HEK293 (cell line): ENCODE data around the gene ZNF738.
A peak's percentile ranks its signal among the peaks of the same experiment; 100 is the strongest.

ENCODE experiments used
- KLF8 ChIP-seq: fragments of 450-650 bp; formaldehyde crosslinking; IDR thresholded peaks from 2 replicates; pipeline ENCODE4 v1.5.1; 2016; ENCODE audit warnings: missing biosample characterization, missing genetic modification characterization
- ZBTB20 ChIP-seq: fragments of 450-650 bp; formaldehyde crosslinking; IDR thresholded peaks from 2 replicates; pipeline ENCODE4 v1.5.1; 2016; ENCODE audit warnings: missing biosample characterization, missing genetic modification characterization
- ZFP37 ChIP-seq: fragments of 450-650 bp; formaldehyde crosslinking; IDR thresholded peaks from 2 replicates; pipeline ENCODE4 v1.5.1; 2016; ENCODE audit warnings: missing biosample characterization, missing genetic modification characterization
- ZFP41 ChIP-seq: fragments of 450-650 bp; formaldehyde crosslinking; IDR thresholded peaks from 2 replicates; pipeline ENCODE4 v1.5.1; 2016; ENCODE audit warnings: missing biosample characterization, missing genetic modification characterization, borderline replicate concordance
- ZNF10 ChIP-seq: fragments of 450-650 bp; formaldehyde crosslinking; IDR thresholded peaks from 2 replicates; pipeline ENCODE4 v1.5.1; 2017; ENCODE audit warnings: missing biosample characterization, missing genetic modification characterization
- ZNF112 ChIP-seq: fragments of 450-650 bp; formaldehyde crosslinking; IDR thresholded peaks from 2 replicates; pipeline ENCODE4 v1.5.0; 2017; ENCODE audit warnings: missing biosample characterization, missing genetic modification characterization
- ZNF549 ChIP-seq: fragments of 450-650 bp; IDR thresholded peaks from 2 replicates; pipeline ENCODE4 v1.5.1; 2018; ENCODE audit warnings: missing biosample characterization, missing genetic modification characterization, mild to moderate bottlenecking, inconsistent platforms, moderate library complexity
- ZNF610 ChIP-seq: fragments of 450-650 bp; formaldehyde crosslinking; IDR thresholded peaks from 2 replicates; pipeline ENCODE4 v1.5.1; 2016; ENCODE audit warnings: missing biosample characterization, missing genetic modification characterization, borderline replicate concordance
- ZNF621 ChIP-seq: fragments of 450-650 bp; formaldehyde crosslinking; IDR thresholded peaks from 2 replicates; pipeline ENCODE4 v1.5.1; 2017; ENCODE audit warnings: missing biosample characterization, missing genetic modification characterization
- ZNF777 ChIP-seq: fragments of 450-650 bp; formaldehyde crosslinking; IDR thresholded peaks from 2 replicates; pipeline ENCODE4 v1.5.1; 2017; ENCODE audit warnings: missing biosample characterization, missing genetic modification characterization, borderline replicate concordance
- TF ChIP-seq, protein P1 (sequence below): fragments of 450-650 bp; formaldehyde crosslinking; IDR thresholded peaks from 2 replicates; pipeline ENCODE4 v1.5.1; 2016; ENCODE audit warnings: missing biosample characterization, missing genetic modification characterization
- TF ChIP-seq, protein P2 (sequence below): fragments of 450-650 bp; formaldehyde crosslinking; conservative IDR thresholded peaks from 2 replicates; pipeline ENCODE4 v1.5.1; 2016; ENCODE audit warnings: low read depth, missing biosample characterization, missing genetic modification characterization
- TF ChIP-seq, protein P3 (sequence below): sonication (generic); formaldehyde crosslinking; IDR thresholded peaks from 2 replicates; pipeline ENCODE4 v1.8.1; 2022; ENCODE audit warnings: mild to moderate bottlenecking, moderate library complexity, missing genetic modification reagents
- TF ChIP-seq, protein P4 (sequence below): fragments of 450-650 bp; formaldehyde crosslinking; IDR thresholded peaks from 2 replicates; pipeline ENCODE4 v1.5.1; 2017; ENCODE audit warnings: missing biosample characterization, missing genetic modification characterization
- TF ChIP-seq, protein P5 (sequence below): fragments of 450-650 bp; formaldehyde crosslinking; IDR thresholded peaks from 2 replicates; pipeline ENCODE4 v1.5.1; 2016; ENCODE audit warnings: missing biosample characterization, missing genetic modification characterization
- TF ChIP-seq, protein P6 (sequence below): fragments of 450-650 bp; formaldehyde crosslinking; IDR thresholded peaks from 2 replicates; pipeline ENCODE4 v1.5.1; 2016; ENCODE audit warnings: missing biosample characterization, missing genetic modification characterization

The ZNF738 gene

DNA sequence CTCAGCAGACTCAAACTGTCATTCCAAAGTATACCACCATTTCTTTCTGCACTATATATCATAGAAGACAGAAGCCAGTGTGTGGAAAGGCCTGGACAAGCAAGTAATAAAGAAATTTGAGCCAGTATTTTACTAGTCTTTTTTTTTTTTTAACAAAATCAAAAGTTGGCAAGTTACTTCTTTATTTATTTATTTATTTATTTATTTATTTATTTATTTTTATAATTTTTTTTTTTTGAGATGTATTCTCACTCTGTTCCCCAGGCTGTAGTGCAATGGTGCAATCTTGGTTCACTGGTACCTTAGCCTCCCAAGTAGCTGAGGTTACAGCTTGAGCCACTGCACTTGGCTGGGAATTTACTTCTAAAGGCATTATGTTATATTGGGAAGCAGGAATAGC, 63.4 kb downstream of the ZNF738 start (continued):
- TF ChIP-seq ZNF610 (tag by site-specific recombination), result no peak
- no peak for TF ChIP-seq ZNF112 (tag by site-specific recombination)
- TF ChIP-seq, protein P1, sequence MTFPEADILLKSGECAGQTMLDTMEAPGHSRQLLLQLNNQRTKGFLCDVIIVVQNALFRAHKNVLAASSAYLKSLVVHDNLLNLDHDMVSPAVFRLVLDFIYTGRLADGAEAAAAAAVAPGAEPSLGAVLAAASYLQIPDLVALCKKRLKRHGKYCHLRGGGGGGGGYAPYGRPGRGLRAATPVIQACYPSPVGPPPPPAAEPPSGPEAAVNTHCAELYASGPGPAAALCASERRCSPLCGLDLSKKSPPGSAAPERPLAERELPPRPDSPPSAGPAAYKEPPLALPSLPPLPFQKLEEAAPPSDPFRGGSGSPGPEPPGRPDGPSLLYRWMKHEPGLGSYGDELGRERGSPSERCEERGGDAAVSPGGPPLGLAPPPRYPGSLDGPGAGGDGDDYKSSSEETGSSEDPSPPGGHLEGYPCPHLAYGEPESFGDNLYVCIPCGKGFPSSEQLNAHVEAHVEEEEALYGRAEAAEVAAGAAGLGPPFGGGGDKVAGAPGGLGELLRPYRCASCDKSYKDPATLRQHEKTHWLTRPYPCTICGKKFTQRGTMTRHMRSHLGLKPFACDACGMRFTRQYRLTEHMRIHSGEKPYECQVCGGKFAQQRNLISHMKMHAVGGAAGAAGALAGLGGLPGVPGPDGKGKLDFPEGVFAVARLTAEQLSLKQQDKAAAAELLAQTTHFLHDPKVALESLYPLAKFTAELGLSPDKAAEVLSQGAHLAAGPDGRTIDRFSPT (tag by site-specific recombination), result no peak
- no peak for TF ChIP-seq KLF8 (tag by site-specific recombination)
- TF ChIP-seq ZNF621 (tag by site-specific recombination), result no peak
- no peak for TF ChIP-seq ZFP41 (tag by site-specific recombination)
- TF ChIP-seq ZBTB20 (tag by site-specific recombination), result no peak
- TF ChIP-seq, protein P2, sequence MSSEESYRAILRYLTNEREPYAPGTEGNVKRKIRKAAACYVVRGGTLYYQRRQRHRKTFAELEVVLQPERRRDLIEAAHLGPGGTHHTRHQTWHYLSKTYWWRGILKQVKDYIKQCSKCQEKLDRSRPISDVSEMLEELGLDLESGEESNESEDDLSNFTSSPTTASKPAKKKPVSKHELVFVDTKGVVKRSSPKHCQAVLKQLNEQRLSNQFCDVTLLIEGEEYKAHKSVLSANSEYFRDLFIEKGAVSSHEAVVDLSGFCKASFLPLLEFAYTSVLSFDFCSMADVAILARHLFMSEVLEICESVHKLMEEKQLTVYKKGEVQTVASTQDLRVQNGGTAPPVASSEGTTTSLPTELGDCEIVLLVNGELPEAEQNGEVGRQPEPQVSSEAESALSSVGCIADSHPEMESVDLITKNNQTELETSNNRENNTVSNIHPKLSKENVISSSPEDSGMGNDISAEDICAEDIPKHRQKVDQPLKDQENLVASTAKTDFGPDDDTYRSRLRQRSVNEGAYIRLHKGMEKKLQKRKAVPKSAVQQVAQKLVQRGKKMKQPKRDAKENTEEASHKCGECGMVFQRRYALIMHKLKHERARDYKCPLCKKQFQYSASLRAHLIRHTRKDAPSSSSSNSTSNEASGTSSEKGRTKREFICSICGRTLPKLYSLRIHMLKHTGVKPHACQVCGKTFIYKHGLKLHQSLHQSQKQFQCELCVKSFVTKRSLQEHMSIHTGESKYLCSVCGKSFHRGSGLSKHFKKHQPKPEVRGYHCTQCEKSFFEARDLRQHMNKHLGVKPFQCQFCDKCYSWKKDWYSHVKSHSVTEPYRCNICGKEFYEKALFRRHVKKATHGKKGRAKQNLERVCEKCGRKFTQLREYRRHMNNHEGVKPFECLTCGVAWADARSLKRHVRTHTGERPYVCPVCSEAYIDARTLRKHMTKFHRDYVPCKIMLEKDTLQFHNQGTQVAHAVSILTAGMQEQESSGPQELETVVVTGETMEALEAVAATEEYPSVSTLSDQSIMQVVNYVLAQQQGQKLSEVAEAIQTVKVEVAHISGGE (tag by site-specific recombination), result peak; percentile 50
- TF ChIP-seq ZNF777 (tag by site-specific recombination), result no peak
- TF ChIP-seq, protein P3, sequence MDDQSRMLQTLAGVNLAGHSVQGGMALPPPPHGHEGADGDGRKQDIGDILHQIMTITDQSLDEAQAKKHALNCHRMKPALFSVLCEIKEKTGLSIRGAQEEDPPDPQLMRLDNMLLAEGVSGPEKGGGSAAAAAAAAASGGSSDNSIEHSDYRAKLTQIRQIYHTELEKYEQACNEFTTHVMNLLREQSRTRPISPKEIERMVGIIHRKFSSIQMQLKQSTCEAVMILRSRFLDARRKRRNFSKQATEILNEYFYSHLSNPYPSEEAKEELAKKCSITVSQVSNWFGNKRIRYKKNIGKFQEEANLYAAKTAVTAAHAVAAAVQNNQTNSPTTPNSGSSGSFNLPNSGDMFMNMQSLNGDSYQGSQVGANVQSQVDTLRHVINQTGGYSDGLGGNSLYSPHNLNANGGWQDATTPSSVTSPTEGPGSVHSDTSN (CRISPR knock-in tag), result no peak
- no peak for TF ChIP-seq ZFP37 (tag by site-specific recombination)
- TF ChIP-seq, protein P4, sequence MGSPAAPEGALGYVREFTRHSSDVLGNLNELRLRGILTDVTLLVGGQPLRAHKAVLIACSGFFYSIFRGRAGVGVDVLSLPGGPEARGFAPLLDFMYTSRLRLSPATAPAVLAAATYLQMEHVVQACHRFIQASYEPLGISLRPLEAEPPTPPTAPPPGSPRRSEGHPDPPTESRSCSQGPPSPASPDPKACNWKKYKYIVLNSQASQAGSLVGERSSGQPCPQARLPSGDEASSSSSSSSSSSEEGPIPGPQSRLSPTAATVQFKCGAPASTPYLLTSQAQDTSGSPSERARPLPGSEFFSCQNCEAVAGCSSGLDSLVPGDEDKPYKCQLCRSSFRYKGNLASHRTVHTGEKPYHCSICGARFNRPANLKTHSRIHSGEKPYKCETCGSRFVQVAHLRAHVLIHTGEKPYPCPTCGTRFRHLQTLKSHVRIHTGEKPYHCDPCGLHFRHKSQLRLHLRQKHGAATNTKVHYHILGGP, result no peak
- no peak for TF ChIP-seq ZNF549 (tag by site-specific recombination)
- no peak for TF ChIP-seq ZNF10 (tag by site-specific recombination)
- TF ChIP-seq, protein P5, sequence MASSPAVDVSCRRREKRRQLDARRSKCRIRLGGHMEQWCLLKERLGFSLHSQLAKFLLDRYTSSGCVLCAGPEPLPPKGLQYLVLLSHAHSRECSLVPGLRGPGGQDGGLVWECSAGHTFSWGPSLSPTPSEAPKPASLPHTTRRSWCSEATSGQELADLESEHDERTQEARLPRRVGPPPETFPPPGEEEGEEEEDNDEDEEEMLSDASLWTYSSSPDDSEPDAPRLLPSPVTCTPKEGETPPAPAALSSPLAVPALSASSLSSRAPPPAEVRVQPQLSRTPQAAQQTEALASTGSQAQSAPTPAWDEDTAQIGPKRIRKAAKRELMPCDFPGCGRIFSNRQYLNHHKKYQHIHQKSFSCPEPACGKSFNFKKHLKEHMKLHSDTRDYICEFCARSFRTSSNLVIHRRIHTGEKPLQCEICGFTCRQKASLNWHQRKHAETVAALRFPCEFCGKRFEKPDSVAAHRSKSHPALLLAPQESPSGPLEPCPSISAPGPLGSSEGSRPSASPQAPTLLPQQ (tag by site-specific recombination), result no peak
- TF ChIP-seq, protein P6, sequence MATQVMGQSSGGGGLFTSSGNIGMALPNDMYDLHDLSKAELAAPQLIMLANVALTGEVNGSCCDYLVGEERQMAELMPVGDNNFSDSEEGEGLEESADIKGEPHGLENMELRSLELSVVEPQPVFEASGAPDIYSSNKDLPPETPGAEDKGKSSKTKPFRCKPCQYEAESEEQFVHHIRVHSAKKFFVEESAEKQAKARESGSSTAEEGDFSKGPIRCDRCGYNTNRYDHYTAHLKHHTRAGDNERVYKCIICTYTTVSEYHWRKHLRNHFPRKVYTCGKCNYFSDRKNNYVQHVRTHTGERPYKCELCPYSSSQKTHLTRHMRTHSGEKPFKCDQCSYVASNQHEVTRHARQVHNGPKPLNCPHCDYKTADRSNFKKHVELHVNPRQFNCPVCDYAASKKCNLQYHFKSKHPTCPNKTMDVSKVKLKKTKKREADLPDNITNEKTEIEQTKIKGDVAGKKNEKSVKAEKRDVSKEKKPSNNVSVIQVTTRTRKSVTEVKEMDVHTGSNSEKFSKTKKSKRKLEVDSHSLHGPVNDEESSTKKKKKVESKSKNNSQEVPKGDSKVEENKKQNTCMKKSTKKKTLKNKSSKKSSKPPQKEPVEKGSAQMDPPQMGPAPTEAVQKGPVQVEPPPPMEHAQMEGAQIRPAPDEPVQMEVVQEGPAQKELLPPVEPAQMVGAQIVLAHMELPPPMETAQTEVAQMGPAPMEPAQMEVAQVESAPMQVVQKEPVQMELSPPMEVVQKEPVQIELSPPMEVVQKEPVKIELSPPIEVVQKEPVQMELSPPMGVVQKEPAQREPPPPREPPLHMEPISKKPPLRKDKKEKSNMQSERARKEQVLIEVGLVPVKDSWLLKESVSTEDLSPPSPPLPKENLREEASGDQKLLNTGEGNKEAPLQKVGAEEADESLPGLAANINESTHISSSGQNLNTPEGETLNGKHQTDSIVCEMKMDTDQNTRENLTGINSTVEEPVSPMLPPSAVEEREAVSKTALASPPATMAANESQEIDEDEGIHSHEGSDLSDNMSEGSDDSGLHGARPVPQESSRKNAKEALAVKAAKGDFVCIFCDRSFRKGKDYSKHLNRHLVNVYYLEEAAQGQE (tag by site-specific recombination), result 0 out of 2 replicates have a peak, but pooled peaks have one; percentile 23
